ENCODE measurements around the gene ZNF335. TPM values are rescaled to one million over a fixed set of nuclear protein-coding genes. Genes with fewer than 3 reads are reported as not detected.
A peak's percentile ranks its signal among the peaks of the same experiment; 100 is the strongest.

ZNF335 gene
- total and polyA plus RNA-seq, 2 of the 8 experiments (the other 6 are each of a cell fraction or from before 2014, with no cell fraction given), result 12.4 to 14.6 TPM

DNA sequence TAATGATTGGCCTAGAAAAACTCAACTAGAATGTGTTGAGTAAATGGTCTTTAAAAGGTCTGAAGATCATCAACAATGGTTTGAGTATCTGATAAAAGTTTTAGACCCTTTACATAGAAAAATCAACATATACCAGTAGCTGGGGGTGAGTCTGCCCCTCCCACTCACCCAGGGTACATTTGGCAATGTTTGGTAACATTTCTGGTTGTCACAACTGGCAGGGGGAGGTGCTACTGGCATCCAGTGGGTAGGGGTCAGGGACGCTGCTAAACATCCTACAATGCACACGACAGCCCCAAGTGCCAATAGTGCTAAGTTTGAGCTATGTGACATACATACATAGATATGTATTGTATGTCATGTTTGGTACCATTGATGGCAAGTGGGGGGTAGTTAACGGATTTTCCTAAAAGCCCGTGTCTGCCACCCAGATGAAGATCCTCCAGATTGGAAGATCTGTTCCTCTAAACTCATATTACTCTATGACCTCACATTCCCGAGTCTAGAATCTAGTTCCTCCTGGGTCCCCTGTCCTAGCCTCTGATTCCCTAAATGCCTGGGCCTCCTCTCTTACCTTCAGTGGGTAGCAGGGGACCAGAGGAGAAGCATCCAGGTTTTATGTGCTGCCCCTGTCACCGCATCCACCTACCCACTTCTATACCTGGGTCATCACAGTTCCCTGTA is 34.2 kb upstream of the ZNF335 start:
- Histone ChIP-seq H2BK20ac (ENCODE audit: low read length) (no peak overlapping the region), H2AK5ac (ENCODE audit: low read depth, low read length) (no peak overlapping the region), H2BK15ac (ENCODE audit: low read length) (no peak overlapping the region), H2AFZ (ENCODE audit: low read length) (no peak overlapping the region), H2BK120ac (replicated peaks; ENCODE audit: low read depth, low read length) (no peak overlapping the region), H3K79me2 (ENCODE audit: control insufficient read depth in 1 of 2, insufficient read depth in 2 of 2, low read length in 2 of 2) (no peaks in the 10 kb centered on the region), H3K9ac (replicated peaks in 1 of 4; ENCODE audit: extremely low read depth in 1 of 4, low read depth in 3 of 4, low read length in 3 of 4) (no peak overlapping the region), H3K36me3 (ENCODE audit: control insufficient read depth in 2 of 4, insufficient read depth in 4 of 4, low read length in 3 of 4) (no peaks in the 10 kb centered on the region), H4K20me1 (replicated peaks in 1 of 2; ENCODE audit: control insufficient read depth in 1 of 2, insufficient read depth in 2 of 2, low read length in 2 of 2) (no peaks in the 10 kb centered on the region), H2BK12ac (ENCODE audit: low read depth, low read length) (peak overlapping the region; percentile 35; the same call in 1 of the 2 replicates), H3K4me3 (ENCODE audit: extremely low read depth in 1 of 4, insufficient read depth in 2 of 4, low read depth in 3 of 4, low read length in 4 of 4) (no peak overlapping the region), H3K23ac (ENCODE audit: insufficient read length) (no peak overlapping the region), H3K4ac (replicated peaks; ENCODE audit: insufficient read length, low read depth, low read length) (no peak overlapping the region), H2BK5ac (ENCODE audit: low read depth, low read length) (peak overlapping the region; percentile 47; the same call in 1 of the 2 replicates), H4K8ac (ENCODE audit: extremely low read depth, insufficient read depth, low read length) (no peak overlapping the region), H3K9me3 (ENCODE audit: insufficient read depth in 2 of 2, low read depth in 1 of 2, low read length in 1 of 2) (no peaks in the 10 kb centered on the region), H3K4me2 (ENCODE audit: insufficient read depth in 1 of 2, low read depth in 2 of 2, low read length in 2 of 2) (no peak overlapping the region), H4K5ac (ENCODE audit: insufficient read length, low read depth, low read length) (no peak overlapping the region), H3K27ac (ENCODE audit: low read depth, low read length) (no peak overlapping the region), H3K27me3 (replicated peaks in 1 of 4; ENCODE audit: control insufficient read depth in 3 of 4, extremely low read depth in 1 of 4, insufficient read depth in 3 of 4, low read length in 3 of 4) (no peaks in the 10 kb centered on the region), H3K79me1 (ENCODE audit: low read depth, low read length) (no peaks in the 10 kb centered on the region), H3K14ac (ENCODE audit: insufficient read length) (no peak overlapping the region), H3K56ac (replicated peaks; ENCODE audit: insufficient read length, low read depth, low read length) (no peak overlapping the region), H4K91ac (replicated peaks; ENCODE audit: insufficient read length, low read length) (no peak overlapping the region), H3K18ac (ENCODE audit: extremely low read depth, low read length) (no peak overlapping the region), H3K23me2 (ENCODE audit: low read depth, low read length) (peaks cover 2% of the 10 kb centered on the region; the same call in 1 of the 2 replicates), H3K4me1 (replicated peaks in 1 of 4; ENCODE audit: control insufficient read depth in 3 of 4, insufficient read depth in 4 of 4, low read length in 3 of 4) (peaks cover 11 to 28% (median 14%) of the 10 kb centered on the region in 4 experiments)
- WGBS, 2 experiments (ENCODE audit: extremely low coverage in 1 of 2, insufficient coverage in 1 of 2, insufficient read length in 1 of 2, insufficient replicate concordance in 2 of 2, low coverage in 1 of 2, low lambda C conversion rate in 2 of 2, missing lambda C conversion rate in 1 of 2), result 93% methylated on average over 6 of the region's 6 CpGs; no CpG with 5 or more reads in 1 of the 2 experiments
- no peak for FAIRE-seq
- ChIA-PET POLR2A (ENCODE audit: partially characterized antibody) (interaction anchor here (1.6 kb wide), 1 partner anchor 16 kb away, joined by 3 read pairs; no protein-coding TSS in a partner anchor), CTCF (ENCODE audit: partially characterized antibody) (interaction anchor here (0.8 to 3.8 kb wide), 4 partner anchors 11 to 36 kb away, joined by 3 to 29 read pairs (median 4); partner anchors contain the start of gene ZNF335)
- no peak for DNase-seq (ENCODE audit: low read depth in 1 of 2, low spot score in 2 of 2)
- TF ChIP-seq KDM5A (IDR thresholded peaks at IDR 0.05; ENCODE audit: low read length) (no peak), SIRT6 (IDR thresholded peaks at IDR 0.05; ENCODE audit: low read length) (no peak), POLR2AphosphoS5 (IDR thresholded peaks at IDR 0.05; ENCODE audit: low read depth, low read length) (no peak), TAF7 (optimal IDR thresholded peaks at IDR 0.05; ENCODE audit: borderline replicate concordance, low read depth, low read length) (no peak), CHD2 (IDR thresholded peaks at IDR 0.05; ENCODE audit: low read length) (no peak), HDAC2 (IDR thresholded peaks at IDR 0.05; ENCODE audit: borderline replicate concordance in 1 of 2, low read depth in 2 of 2, low read length in 2 of 2) (no peak), TEAD4 (IDR thresholded peaks at IDR 0.05; ENCODE audit: low read depth, low read length) (no peak), SUZ12 (IDR thresholded peaks at IDR 0.05; ENCODE audit: low read length) (no peak), PHF8 (conservative IDR thresholded peaks at IDR 0.05; ENCODE audit: low read depth, low read length) (no peak), SIX5 (IDR thresholded peaks at IDR 0.05; ENCODE audit: low read depth, low read length) (no peak), RNF2 (IDR thresholded peaks at IDR 0.05; ENCODE audit: borderline replicate concordance, low read depth, low read length, missing control alignments, poor library complexity, severe bottlenecking) (no peak)

Data from H1 (cell line).